Mesothelial cell of epicardium (in vitro differentiated cells): ENCODE results near the gene FAM131B. TPM values are rescaled to one million over a fixed set of nuclear protein-coding genes. Genes with fewer than 3 reads are reported as not detected.

Source experiments
- DNase-seq, 2 experiments: peaks; one replicate each; pipeline ENCODE4 v3.0.0; 2021; ENCODE audit warnings: low spot score in 2 of 2; ENCODE audit not compliant: unreplicated experiment in 2 of 2
- H3K27ac Mint-ChIP-seq: 2 replicates; pipeline ENCODE4 v1.8.0; 2021; ENCODE audit warnings: mixed read lengths
- H3K27me3 Mint-ChIP-seq: 2 replicates; pipeline ENCODE4 v1.8.0; 2021; ENCODE audit warnings: low read depth, mixed read lengths
- H3K36me3 Mint-ChIP-seq: 2 replicates; pipeline ENCODE4 v1.8.0; 2021; ENCODE audit warnings: mixed read lengths
- H3K4me1 Mint-ChIP-seq: 2 replicates; pipeline ENCODE4 v1.8.0; 2021; ENCODE audit warnings: mixed read lengths
- H3K4me3 Mint-ChIP-seq: 2 replicates; pipeline ENCODE4 v1.8.0; 2021; ENCODE audit warnings: mild to moderate bottlenecking, moderate library complexity, mixed read lengths
- H3K9me3 Mint-ChIP-seq: 2 replicates; pipeline ENCODE4 v1.8.0; 2021; ENCODE audit warnings: mixed read lengths
- microRNA-seq: library from miRNA; unstranded; fragments of <30 nt; microRNA quantifications from one replicate; pipeline ENCODE4 v1.2.0, GENCODE V29; 2021; ENCODE audit warnings: inconsistent platforms, mixed read lengths
- total RNA-seq: library from RNA; stranded (reverse); gene quantifications from 3 replicates; pipeline ENCODE4 v1.2.1, GENCODE V29; 2021
- TF ChIP-seq, protein P1 (sequence below): fragments of 200-600 bp; sonication (generic); IDR thresholded peaks from one replicate; pipeline ENCODE4 v1.5.0; 2021; ENCODE audit warnings: antibody characterized with exemption; ENCODE audit not compliant: unreplicated experiment

The FAM131B gene
- total RNA-seq, 1 donor from 2014 or later: 5.6 TPM

DNA sequence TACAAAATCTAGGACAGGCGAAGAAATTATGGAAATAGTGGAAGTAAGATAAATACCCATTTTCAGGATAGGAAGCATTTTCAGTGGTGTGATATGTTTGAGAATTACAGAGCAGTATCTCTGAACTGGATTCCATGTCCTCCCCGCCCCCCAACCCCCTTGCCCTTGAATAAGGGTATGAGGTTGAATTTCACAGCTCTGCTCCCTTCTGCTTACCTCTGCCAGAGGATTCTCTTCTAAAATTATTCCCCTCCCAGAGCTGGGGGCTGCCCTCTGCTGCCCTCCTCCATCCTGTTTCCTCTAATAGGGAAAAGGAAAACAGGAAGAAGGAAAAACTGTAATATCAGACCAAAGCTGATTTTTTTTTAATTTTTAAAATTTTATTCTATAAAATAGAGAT lies 53.9 kb downstream of the FAM131B start:
- no peaks in the 10 kb centered on the region for H3K27me3 Mint-ChIP-seq
- TF ChIP-seq, protein P1, sequence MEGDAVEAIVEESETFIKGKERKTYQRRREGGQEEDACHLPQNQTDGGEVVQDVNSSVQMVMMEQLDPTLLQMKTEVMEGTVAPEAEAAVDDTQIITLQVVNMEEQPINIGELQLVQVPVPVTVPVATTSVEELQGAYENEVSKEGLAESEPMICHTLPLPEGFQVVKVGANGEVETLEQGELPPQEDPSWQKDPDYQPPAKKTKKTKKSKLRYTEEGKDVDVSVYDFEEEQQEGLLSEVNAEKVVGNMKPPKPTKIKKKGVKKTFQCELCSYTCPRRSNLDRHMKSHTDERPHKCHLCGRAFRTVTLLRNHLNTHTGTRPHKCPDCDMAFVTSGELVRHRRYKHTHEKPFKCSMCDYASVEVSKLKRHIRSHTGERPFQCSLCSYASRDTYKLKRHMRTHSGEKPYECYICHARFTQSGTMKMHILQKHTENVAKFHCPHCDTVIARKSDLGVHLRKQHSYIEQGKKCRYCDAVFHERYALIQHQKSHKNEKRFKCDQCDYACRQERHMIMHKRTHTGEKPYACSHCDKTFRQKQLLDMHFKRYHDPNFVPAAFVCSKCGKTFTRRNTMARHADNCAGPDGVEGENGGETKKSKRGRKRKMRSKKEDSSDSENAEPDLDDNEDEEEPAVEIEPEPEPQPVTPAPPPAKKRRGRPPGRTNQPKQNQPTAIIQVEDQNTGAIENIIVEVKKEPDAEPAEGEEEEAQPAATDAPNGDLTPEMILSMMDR: no peak
- H3K9me3 Mint-ChIP-seq: no peaks in the 10 kb centered on the region
- H3K4me1 Mint-ChIP-seq: no peaks in the 10 kb centered on the region
- H3K4me3 Mint-ChIP-seq: no peak overlapping the region
- no peak for DNase-seq
- H3K36me3 Mint-ChIP-seq: peaks cover 55% of the 10 kb centered on the region
- H3K27ac Mint-ChIP-seq: no peak overlapping the region

DNA sequence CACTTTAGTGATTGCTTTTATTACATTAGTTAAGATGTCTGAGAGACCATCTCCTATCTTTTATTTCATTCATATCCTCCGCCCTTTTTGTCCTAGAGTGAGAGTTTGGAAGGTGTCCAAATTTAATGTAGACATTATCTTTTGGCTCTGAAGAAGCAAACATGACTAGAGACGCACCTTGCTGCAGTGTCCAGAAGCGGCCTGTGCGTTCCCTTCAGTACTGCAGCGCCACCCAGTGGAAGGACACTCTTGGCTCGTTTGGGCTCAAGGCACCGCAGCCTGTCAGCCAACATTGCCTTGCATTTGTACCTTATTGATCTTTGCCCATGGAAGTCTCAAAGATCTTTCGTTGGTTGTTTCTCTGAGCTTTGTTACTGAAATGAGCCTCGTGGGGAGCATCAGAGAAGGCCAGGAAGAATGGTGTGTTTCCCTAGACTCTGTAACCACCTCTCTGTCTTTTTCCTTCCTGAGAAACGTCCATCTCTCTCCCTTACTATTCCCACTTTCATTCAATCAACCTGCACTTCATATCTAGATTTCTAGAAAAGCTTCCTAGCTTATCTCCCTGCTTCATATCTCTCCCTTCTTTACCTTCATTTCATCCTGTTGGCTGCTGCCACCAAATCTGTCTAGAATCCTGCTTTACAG lies 57.0 kb downstream of the FAM131B start:
- peak in 1 of 2 experiments; percentile 55 for DNase-seq
- no peaks in the 10 kb centered on the region for H3K27me3 Mint-ChIP-seq
- no peaks in the 10 kb centered on the region for H3K4me1 Mint-ChIP-seq
- peaks cover 71% of the 10 kb centered on the region for H3K36me3 Mint-ChIP-seq
- no peak overlapping the region for H3K27ac Mint-ChIP-seq
- H3K9me3 Mint-ChIP-seq: no peaks in the 10 kb centered on the region
- no peak overlapping the region for H3K4me3 Mint-ChIP-seq
- TF ChIP-seq, protein P1: peak; percentile 37

DNA sequence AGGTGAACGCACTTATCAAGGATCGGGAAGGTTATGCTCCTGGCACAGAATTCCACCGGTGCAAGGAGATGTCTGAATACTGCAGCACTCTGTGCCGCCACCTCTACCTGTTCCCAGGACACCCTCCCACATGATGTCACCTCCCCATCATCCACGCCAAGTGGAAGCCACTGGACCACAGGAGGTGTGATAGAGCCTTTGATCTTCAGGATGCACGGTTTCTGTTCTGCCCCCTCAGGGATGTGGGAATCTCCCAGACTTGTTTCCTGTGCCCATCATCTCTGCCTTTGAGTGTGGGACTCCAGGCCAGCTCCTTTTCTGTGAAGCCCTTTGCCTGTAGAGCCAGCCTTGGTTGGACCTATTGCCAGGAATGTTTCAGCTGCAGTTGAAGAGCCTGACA lies 57.6 kb downstream of the FAM131B start:
- no peaks in the 10 kb centered on the region for H3K4me1 Mint-ChIP-seq
- H3K36me3 Mint-ChIP-seq: peaks cover 74% of the 10 kb centered on the region
- TF ChIP-seq, protein P1: no peak
- no peaks in the 10 kb centered on the region for H3K9me3 Mint-ChIP-seq
- no peaks in the 10 kb centered on the region for H3K27me3 Mint-ChIP-seq
- no peak overlapping the region for H3K4me3 Mint-ChIP-seq
- H3K27ac Mint-ChIP-seq: no peak overlapping the region
- no peak for DNase-seq

DNA sequence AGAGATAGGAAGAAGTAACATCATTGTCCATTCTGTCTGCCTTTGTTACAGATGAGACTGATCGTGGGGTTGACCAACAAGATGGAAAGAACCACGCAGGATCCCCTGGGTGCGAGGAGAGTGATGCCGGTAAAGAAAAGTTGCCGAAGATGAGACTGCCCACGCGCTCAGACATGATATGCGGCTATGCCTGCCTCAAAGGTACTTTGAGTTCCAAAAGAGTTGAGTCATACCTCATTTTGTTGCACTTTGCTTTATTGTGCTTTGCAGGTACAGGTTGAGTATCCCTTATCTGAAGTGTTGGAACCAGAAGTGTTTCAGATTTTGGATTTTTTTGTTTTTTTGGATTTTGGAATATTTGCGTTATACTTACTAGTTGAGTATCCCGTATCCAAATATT lies 58.8 kb downstream of the FAM131B start:
- TF ChIP-seq, protein P1: no peak
- peaks cover 75% of the 10 kb centered on the region for H3K36me3 Mint-ChIP-seq

More for the DNA sequence above, 58.8 kb downstream of the FAM131B start:
- no peaks in the 10 kb centered on the region for H3K4me1 Mint-ChIP-seq
- no peak for DNase-seq
- H3K4me3 Mint-ChIP-seq: no peak overlapping the region
- H3K27ac Mint-ChIP-seq: no peak overlapping the region
- H3K27me3 Mint-ChIP-seq: no peaks in the 10 kb centered on the region
- H3K9me3 Mint-ChIP-seq: no peaks in the 10 kb centered on the region

Small RNAs within 50 kb of the gene (microRNA-seq; reads per million reads assigned to microRNA genes)
- not detected for gene MIR6892

Other genes starting within 250 kb of the FAM131B start
- gene PIP, start 230.6 kb downstream of the FAM131B start, total RNA-seq: not detected in 3 replicates
- not detected in 3 replicates for gene TAS2R39, start 179.3 kb downstream of the FAM131B start, total RNA-seq
- not detected in 3 replicates for gene TAS2R40, start 140.7 kb downstream of the FAM131B start, total RNA-seq
- 86.7 to 98.8 TPM (median 92.8 TPM) in 3 replicates for gene GSTK1, start 99.3 kb downstream of the FAM131B start, total RNA-seq
- 6.1 to 10.1 TPM (median 7.9 TPM) in 3 replicates for gene TMEM139, start 77.8 kb downstream of the FAM131B start, total RNA-seq
- gene CASP2, start 74.4 kb downstream of the FAM131B start, total RNA-seq: 53.3 to 56.5 TPM (median 55.4 TPM) in 3 replicates
- gene CLCN1, start 46.6 kb downstream of the FAM131B start, total RNA-seq: 0.07 to 0.16 TPM (median 0.11 TPM) in 3 replicates
- gene ZYX, start 18.6 kb upstream of the FAM131B start, total RNA-seq: 284 to 295 TPM (median 290 TPM) in 3 replicates
- gene EPHA1, start 46.1 kb upstream of the FAM131B start, total RNA-seq: 23.2 to 28.8 TPM (median 27.3 TPM) in 3 replicates
- not detected in 3 replicates for gene TAS2R60, start 80.7 kb upstream of the FAM131B start, total RNA-seq
- not detected in 3 replicates for gene TAS2R41, start 115.2 kb upstream of the FAM131B start, total RNA-seq
- 1.3 to 1.6 TPM (median 1.4 TPM) in 3 replicates for gene CTAGE15, start 209.1 kb upstream of the FAM131B start, total RNA-seq